Activated naive CD8-positive, alpha-beta T cell treated with anti-CD3 and anti-CD28 coated beads, Interleukin-2, amount 50 U/mL, for 24 hours (primary cell): ENCODE data around the gene SCARF1.

Experiments
- ATAC-seq: fragments of 150-1000 bp; cut with Tn5 transposase; one replicate; pipeline ENCODE4 v1.10.0; 2021
- DNase-seq: peaks from one replicate; pipeline ENCODE4 v3.0.0; 2021
- H3K27ac Mint-ChIP-seq: one replicate; pipeline ENCODE4 v1.8.0; 2021; ENCODE audit warnings: mild to moderate bottlenecking, mixed read lengths
- H3K27me3 Mint-ChIP-seq: one replicate; pipeline ENCODE4 v1.8.0; 2021; ENCODE audit warnings: mixed read lengths
- H3K36me3 Mint-ChIP-seq: one replicate; pipeline ENCODE4 v1.8.0; 2021; ENCODE audit warnings: low read depth, mixed read lengths
- H3K4me1 Mint-ChIP-seq: one replicate; pipeline ENCODE4 v1.8.0; 2021; ENCODE audit warnings: mixed read lengths
- H3K4me3 Mint-ChIP-seq: one replicate; pipeline ENCODE4 v1.8.0; 2021; ENCODE audit warnings: mild to moderate bottlenecking, moderate library complexity, mixed read lengths
- H3K9me3 Mint-ChIP-seq: one replicate; pipeline ENCODE4 v1.8.0; 2021; ENCODE audit warnings: mixed read lengths

Gene SCARF1

DNA sequence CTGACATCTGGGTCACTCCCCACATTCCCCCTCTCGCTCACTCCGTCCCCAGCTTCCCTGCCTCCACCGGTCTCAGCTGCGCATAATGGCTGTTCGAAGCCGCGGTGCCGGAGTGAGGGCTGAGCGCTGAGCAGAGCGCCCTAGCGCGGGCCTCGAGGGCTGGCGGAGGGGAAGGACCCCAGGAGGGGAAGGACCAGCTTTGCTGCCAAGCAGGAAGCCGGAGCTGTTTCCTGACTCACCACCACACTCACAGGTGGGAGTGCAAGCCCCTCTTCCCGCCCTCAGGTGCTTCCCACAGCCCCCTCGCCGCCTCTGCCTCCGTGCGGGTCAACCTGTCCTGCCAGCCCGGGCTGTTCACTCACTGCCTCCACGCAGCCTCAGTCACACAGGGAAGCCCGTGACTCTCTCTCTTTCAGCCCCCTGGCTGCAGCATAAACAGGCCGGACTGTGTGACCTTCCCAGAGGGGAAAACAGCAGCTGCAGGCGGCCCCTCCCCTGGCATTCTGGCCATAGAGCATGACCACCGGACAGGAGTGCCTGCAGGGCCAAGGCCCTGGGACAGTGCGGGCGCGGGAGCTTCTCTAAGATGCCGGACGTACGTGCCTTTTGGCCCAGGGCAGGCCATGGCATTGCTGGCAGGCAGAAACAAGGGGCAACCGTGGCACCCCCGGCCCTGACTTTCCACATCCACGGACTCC lies 40.6 kb downstream of the SCARF1 start:
- ATAC-seq, result no peak
- peaks cover 6% of the 10 kb centered on the region for H3K9me3 Mint-ChIP-seq
- H3K4me1 Mint-ChIP-seq, result peaks cover 38% of the 10 kb centered on the region
- no peak for DNase-seq
- H3K36me3 Mint-ChIP-seq, result peaks cover 7% of the 10 kb centered on the region
- no peak overlapping the region for H3K27ac Mint-ChIP-seq
- no peaks in the 10 kb centered on the region for H3K27me3 Mint-ChIP-seq
- H3K4me3 Mint-ChIP-seq, result no peak overlapping the region

DNA sequence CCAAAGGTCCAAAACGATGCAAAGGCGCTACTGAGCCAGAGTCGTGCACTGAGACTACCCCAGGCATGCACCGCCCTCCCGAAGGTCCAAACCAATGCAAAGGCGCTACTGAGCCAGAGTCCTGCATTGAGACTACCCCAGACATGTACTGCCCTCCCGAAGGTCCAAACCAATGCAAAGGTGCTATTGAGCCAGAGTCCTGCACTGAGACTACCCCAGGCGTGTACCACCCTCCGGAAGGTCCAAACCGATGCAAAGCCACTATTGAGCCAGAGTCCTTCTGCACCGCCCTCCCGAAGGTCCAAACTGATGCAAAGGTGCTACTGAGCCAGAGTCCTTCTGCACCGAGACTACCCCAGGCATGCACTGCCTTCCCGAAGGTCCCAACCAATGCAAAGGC lies 44.0 kb downstream of the SCARF1 start:
- H3K27me3 Mint-ChIP-seq, result no peaks in the 10 kb centered on the region
- H3K4me1 Mint-ChIP-seq, result peaks cover 14% of the 10 kb centered on the region
- ATAC-seq, result no peak
- no peak overlapping the region for H3K4me3 Mint-ChIP-seq
- peaks cover 7% of the 10 kb centered on the region for H3K36me3 Mint-ChIP-seq
- DNase-seq, result no peak
- H3K27ac Mint-ChIP-seq, result no peak overlapping the region
- H3K9me3 Mint-ChIP-seq, result peaks cover 6% of the 10 kb centered on the region

DNA sequence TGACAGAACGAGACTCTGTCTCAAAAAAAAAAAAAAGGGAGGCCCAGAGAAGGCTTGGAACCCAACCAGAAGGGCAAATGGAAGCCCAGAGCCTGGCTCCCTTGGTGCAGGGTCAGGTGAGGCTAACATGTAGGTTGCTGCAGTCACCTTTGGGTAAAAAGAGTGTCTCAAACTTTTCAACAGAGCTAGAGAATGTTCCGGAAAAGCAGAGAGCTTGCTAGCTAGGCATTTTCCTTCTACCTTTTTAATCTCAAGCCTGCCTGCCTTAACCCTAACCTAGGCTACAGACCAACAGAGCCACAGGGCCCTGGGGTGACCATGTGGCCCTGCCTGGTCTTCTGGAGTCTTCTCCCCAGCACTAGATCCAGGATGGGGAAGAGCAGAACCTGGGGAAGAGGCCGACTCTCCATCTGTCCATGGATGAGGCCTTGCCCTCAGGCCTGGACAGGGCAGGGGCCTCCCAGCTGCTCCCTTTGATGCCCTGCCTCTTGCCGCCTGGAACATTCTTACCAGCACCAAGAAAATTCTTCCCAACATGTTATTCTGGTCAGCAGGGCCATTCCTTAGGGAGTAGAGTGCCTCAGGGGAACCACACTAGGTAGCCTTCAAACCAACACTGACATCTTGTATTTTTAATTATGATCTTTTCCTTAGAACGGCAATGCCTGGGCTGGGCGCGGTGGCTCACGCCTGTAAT lies 47.0 kb downstream of the SCARF1 start:
- no peak overlapping the region for H3K27ac Mint-ChIP-seq
- no peaks in the 10 kb centered on the region for H3K27me3 Mint-ChIP-seq
- ATAC-seq, result no peak
- H3K36me3 Mint-ChIP-seq, result peaks cover 7% of the 10 kb centered on the region
- no peak for DNase-seq
- H3K4me3 Mint-ChIP-seq, result no peak overlapping the region
- H3K9me3 Mint-ChIP-seq, result peaks cover 6% of the 10 kb centered on the region
- peaks cover 6% of the 10 kb centered on the region for H3K4me1 Mint-ChIP-seq

DNA sequence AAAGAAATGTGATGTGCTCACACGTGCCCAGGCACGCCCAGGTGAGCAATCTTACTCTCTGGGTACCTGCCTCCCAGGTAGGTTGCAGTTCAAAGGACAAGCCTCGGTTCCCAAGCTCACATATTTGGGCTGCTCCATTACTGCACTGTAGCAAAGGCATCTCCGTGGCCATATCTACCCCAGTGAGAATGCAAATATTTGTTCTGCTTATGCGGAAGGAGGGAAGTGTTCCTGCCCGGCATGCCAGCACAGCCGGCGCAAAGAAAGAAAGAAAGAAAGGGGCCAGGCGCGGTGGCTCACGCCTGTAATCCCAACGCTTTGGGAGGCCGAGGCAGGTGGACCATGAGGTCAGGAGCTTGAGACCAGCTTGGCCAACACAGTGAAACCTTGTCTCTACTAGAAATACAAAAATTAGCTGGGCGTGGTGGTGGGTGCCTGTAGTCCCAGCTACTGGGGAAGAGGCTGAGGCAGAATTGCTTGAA lies 47.6 kb downstream of the SCARF1 start:
- Mint-ChIP-seq H3K27ac (no peak overlapping the region), H3K4me3 (no peak overlapping the region), H3K27me3 (no peaks in the 10 kb centered on the region), H3K4me1 (peaks cover 12% of the 10 kb centered on the region), H3K36me3 (peaks cover 6% of the 10 kb centered on the region), H3K9me3 (peaks cover 6% of the 10 kb centered on the region)
- no peak for DNase-seq
- ATAC-seq, result no peak

DNA sequence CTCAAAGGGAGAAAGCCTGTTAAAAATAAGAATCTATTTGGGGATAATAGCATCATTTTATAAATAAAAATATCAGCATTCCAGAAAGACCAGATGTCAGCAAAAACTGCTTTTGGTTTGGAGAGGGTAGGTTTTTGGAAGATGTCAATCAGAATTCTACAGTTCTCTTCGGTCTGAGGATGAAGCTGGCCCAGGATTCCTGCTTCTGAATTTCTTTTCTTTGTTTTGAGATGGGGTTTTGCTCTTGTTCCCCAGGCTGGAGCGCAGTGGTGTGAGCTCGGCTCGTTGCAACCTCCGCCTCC lies 52.0 kb downstream of the SCARF1 start:
- ATAC-seq (no peak), DNase-seq (no peak)
- Mint-ChIP-seq H3K27me3 (no peaks in the 10 kb centered on the region), H3K27ac (peak overlapping the region; percentile 73), H3K4me1 (peaks cover 26% of the 10 kb centered on the region), H3K9me3 (no peaks in the 10 kb centered on the region), H3K4me3 (no peak overlapping the region), H3K36me3 (no peaks in the 10 kb centered on the region)

DNA sequence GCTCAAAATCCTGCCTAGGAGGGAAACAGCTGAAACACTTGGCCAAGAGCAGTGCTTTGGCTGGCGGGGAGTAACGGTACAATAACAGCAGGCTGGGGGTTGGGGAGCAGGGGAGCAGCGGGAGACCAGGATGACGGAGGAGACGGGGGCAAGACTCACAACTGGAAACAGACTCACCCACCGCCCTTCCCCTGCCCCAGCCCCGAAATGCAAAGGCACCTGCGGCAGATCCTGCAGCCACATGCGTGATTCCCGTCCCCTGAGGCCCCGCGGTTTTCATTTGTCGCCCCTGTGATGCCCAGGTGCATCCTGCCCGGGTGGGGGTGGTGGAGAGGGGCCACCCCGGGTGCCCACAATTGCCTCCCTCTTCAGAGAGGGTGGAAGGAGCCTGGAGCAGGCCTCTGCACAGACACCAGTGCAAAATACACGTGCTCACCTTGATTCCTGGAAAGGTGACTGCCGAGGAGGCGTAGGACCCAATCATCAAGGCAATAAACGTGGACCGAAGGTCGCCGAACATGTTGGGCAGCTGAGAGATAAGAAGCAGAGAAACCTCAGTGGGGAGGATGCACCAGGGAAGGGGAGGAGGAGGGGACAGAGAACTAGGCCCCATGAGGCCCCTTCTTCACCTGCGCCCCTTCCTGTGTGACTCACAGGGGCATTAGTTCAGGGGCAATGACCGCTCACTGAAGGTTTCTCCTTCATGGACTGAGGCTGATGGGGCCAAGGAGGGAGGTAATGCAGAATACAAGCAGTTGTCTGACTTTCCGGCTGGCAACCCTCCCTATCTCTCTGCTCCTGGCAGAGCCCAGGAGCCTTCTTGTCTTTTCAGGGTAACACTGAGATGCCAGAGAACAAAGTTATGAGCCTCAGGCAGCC lies 52.5 kb downstream of the SCARF1 start:
- H3K4me1 Mint-ChIP-seq, result peaks cover 26% of the 10 kb centered on the region
- DNase-seq (peak; percentile 58), ATAC-seq (peak; percentile 60)
- peak overlapping the region; percentile 73 for H3K27ac Mint-ChIP-seq
- no peaks in the 10 kb centered on the region for H3K36me3 Mint-ChIP-seq
- H3K27me3 Mint-ChIP-seq, result no peaks in the 10 kb centered on the region
- no peaks in the 10 kb centered on the region for H3K9me3 Mint-ChIP-seq
- H3K4me3 Mint-ChIP-seq, result peak overlapping the region; percentile 45

DNA sequence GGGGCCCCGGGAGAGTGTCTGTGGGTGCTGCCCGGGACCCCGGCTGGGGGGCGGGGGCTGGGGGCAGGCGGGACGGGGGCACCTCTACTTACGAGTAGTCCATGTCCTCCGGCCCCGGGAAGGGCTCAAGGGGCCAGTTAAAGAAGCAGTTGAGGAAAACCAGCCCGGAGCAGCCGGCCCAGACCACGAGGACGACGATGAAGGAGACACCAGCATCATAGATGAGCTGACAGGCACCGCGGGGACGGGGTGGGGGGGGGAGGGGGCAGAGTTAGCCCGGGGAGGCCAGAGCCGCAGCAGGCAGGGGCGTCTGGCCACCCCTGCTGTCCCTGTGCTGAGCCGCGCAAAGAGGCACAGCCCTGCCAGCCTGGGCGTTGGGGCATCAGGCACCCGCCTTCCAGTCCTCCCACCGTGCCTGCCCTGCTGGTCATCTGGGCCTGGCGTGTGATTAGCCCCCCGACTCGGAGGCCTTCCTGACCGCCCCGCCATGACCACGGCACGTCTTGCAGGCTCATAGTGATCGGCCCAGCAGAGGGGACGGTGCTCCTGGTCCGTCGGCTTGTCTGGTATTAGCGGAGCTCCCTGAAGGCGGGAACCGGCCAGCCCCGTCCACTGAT lies 54.0 kb downstream of the SCARF1 start:
- H3K36me3 Mint-ChIP-seq, result no peaks in the 10 kb centered on the region
- H3K27me3 Mint-ChIP-seq, result no peaks in the 10 kb centered on the region
- DNase-seq (no peak), ATAC-seq (no peak)
- no peak overlapping the region for H3K4me3 Mint-ChIP-seq
- peaks cover 26% of the 10 kb centered on the region for H3K4me1 Mint-ChIP-seq
- H3K27ac Mint-ChIP-seq, result no peak overlapping the region
- no peaks in the 10 kb centered on the region for H3K9me3 Mint-ChIP-seq

DNA sequence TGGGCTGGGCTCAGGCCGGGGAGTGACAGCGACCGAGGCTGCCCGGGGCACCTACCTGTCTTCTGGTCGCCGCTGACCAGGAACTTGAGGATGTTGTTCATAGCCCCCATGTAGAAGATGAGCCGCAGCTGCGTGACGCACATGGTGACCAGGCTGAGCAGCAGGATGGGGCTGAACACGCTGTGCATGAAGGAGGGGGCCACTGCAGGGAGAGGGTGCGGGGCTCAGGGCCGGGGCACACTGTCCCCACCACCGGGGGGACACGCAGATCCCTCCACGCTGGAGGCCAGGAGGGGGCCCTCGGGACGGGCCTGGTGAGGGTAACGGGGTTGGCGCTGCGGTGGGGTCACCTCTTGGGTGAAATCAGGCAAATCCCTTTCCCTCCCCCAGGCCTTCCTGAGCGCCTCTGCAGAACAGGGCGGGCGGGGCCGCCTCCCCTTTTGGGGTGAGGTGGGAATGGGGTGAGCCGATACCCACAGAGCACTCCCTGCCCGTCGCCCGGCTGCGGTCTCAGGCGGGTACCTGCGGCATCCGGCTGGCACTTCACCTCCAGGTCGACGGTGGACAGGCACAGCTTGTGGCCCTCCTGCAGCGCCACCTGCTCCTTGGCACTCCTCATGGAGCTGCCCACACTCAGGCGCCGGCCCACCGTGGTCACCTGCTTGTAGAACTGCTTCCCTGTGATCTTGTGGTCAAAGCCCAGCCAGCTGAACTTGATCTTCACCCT lies 54.6 kb downstream of the SCARF1 start:
- DNase-seq (no peak), ATAC-seq (no peak)
- Mint-ChIP-seq H3K4me3 (no peak overlapping the region), H3K27me3 (no peaks in the 10 kb centered on the region), H3K9me3 (no peaks in the 10 kb centered on the region), H3K27ac (no peak overlapping the region), H3K4me1 (peaks cover 26% of the 10 kb centered on the region), H3K36me3 (no peaks in the 10 kb centered on the region)

DNA sequence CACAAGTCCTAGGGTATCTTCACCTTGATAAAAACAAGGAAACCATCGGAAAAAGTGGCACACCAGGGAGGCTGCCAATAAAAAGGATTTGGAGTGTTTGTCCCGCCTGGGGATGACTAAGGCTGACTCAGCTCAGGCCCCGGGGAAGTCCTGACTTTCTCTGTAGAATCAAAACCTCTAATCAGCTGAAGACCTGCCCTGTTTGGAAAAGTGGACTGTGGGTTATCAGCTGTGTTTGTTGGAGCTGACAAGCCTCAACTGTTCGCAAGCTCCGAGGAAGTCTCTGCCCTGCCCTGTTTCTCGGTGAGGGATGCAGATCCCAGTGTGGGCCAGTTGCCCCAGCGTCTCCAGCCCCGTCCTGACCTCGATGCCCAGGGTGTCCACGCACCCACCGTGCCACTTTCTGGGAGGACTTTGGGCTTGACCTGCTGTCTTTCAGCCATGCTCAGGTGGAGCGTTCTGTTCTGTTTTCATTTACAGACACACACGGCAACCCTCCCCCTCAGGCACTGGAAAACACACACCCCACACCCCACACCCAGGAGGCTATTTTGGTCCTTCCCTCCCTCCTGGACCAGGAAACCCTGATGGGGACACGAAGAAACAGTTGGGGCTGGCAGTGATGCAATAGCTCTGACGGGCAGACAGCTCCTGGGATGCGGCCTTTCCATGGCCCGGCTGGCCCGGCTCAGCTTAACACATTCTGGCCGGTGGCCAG lies 55.3 kb downstream of the SCARF1 start:
- no peaks in the 10 kb centered on the region for H3K27me3 Mint-ChIP-seq
- peaks cover 26% of the 10 kb centered on the region for H3K4me1 Mint-ChIP-seq
- H3K4me3 Mint-ChIP-seq, result no peak overlapping the region
- no peaks in the 10 kb centered on the region for H3K9me3 Mint-ChIP-seq
- peak; percentile 60 for ATAC-seq
- no peaks in the 10 kb centered on the region for H3K36me3 Mint-ChIP-seq
- H3K27ac Mint-ChIP-seq, result no peak overlapping the region
- peak; percentile 41 for DNase-seq

DNA sequence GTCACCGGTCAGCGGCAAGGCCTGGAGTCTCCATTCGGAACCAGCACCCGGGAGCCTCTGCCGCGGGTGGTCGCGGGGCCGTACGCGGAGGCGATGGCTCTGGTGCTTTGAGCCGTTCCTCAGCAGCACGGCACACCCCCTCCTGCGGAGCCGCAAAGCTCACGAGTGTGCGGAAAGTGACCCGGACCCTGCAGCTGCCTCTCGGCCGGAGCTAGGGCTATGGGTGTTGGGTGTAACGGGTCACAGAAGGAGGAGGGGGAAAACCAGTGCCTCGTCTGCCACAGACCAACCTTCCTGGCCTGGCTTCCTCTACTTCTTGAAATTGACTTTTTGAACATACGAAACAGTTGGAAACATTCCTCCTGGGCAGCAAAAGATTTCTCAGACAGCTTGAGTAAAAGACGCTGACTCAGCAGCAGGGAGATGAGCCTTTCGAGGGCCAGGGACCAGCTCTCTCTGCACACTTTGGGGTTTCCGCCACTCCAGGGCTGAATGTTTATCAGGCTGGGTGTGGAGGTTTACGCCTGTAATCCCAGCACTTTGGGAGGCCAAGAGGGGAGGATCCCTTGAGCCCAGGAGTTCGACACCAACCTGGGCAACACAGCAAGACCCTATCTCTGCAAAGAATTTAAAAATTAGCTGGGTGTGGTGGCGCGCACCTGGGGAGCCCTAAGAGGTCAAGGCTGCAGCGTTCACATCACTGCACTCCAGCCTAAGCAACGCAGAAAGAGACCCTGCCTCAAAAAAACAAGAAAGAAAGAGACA lies 56.5 kb downstream of the SCARF1 start:
- DNase-seq, result no peak
- Mint-ChIP-seq H3K4me3 (no peak overlapping the region), H3K36me3 (no peaks in the 10 kb centered on the region)

DNA sequence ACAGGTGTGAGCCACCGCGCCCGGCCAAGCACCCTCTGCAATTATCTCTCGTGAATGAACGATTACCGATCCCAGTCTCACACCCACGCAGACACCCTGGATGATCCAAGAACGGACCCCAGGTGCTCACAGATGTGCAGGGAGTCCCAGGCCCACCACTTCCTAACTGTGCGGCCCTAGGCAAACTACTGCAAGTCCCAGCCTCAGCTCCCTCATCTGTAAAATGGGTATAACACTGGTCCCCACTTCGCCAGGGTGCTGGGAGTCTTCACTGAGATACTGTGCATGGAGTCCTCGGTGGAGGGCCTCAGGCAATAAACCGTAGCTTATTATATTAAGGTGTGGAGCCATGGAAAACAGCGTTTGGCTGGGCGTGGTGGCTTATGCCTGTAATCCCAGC lies 61.4 kb downstream of the SCARF1 start:
- Mint-ChIP-seq H3K4me1 (no peaks in the 10 kb centered on the region), H3K4me3 (no peak overlapping the region), H3K27ac (no peak overlapping the region), H3K36me3 (no peaks in the 10 kb centered on the region), H3K27me3 (no peaks in the 10 kb centered on the region), H3K9me3 (no peaks in the 10 kb centered on the region)
- no peak for DNase-seq
- ATAC-seq, result no peak

More for the DNA sequence above, 56.5 kb downstream of the SCARF1 start:
- H3K9me3 Mint-ChIP-seq, result no peaks in the 10 kb centered on the region
- no peak overlapping the region for H3K27ac Mint-ChIP-seq
- no peak for ATAC-seq
- H3K4me1 Mint-ChIP-seq, result peaks cover 23% of the 10 kb centered on the region
- no peaks in the 10 kb centered on the region for H3K27me3 Mint-ChIP-seq
